Testis (tissue), 2 donors: ENCODE measurements around the gene GPATCH8.

Source experiments
- CTCF ChIP-seq, 3 experiments: fragments of 450-650 bp in 2 of 3; fragments of 200-600 bp in 1 of 3; sonication (generic) in 1 of 3; IDR thresholded peaks; one replicate each; pipeline ENCODE4 v1.5.1; 2016 to 2019; ENCODE audit warnings: antibody characterized with exemption in 3 of 3, mild to moderate bottlenecking in 2 of 3, moderate library complexity in 1 of 3
- POLR2A ChIP-seq: fragments of 450-650 bp; IDR thresholded peaks from one replicate; pipeline ENCODE4 v1.6.1; 2017; ENCODE audit warnings: antibody characterized with exemption, mild to moderate bottlenecking, moderate library complexity

GRCh38 chr17:44416558-44417289 is 86.5 kb downstream of the GPATCH8 start:
- TF ChIP-seq CTCF (IDR thresholded peaks at IDR 0.05) (no peak), POLR2A (no peak)
